A673 (cell line): ENCODE data around the gene MOG.

Source experiments
- CTCF ChIP-seq: fragments of 300-800, 200-600 bp; sonication (generic); conservative IDR thresholded peaks from 2 replicates; pipeline ENCODE4 v1.5.1; 2017; ENCODE audit warnings: low read depth, mild to moderate bottlenecking, antibody characterized with exemption, low read length, moderate library complexity, mixed read lengths
- EZH2 ChIP-seq: fragments of 200-600 bp; sonication (generic); IDR thresholded peaks from 2 replicates; pipeline ENCODE4 v1.6.1; 2017; ENCODE audit warnings: borderline replicate concordance, low read depth, mild to moderate bottlenecking, mixed read lengths, antibody characterized with exemption, low read length; ENCODE audit not compliant: poor library complexity, severe bottlenecking

- TF ChIP-seq CTCF, result no peak
- no peak for TF ChIP-seq EZH2
Measured at GRCh38 chr6:29656157-29656556, 735 bp upstream of the MOG start.
